ENCODE data around the gene BBS5. TPM values are rescaled to one million over a fixed set of nuclear protein-coding genes. Genes with fewer than 3 reads are reported as not detected.

BBS5 gene
- total RNA-seq, 1 experiment from 2014 or later, result 3.2 TPM

GRCh38 chr2:169523681-169524080, 44.4 kb downstream of the BBS5 start:
- intact Hi-C loops (cut with micrococcal nuclease; ENCODE audit: unreplicated experiment), result no loop called here
- H3K27me3 Mint-ChIP-seq (ENCODE audit: insufficient read depth, unreplicated experiment), result no peaks in the 10 kb centered on the region
- Histone ChIP-seq H3K9me3 (no peaks in the 10 kb centered on the region), H3K4me1 (no peaks in the 10 kb centered on the region), H3K27me3 (replicated peaks; ENCODE audit: control insufficient read depth, insufficient read depth, low read length) (no peaks in the 10 kb centered on the region), H3K4me3 (ENCODE audit: low read depth, low read length) (no peak overlapping the region), H3K36me3 (ENCODE audit: control insufficient read depth, insufficient read depth, low read length) (no peaks in the 10 kb centered on the region)
- ChIA-PET CTCF (no interaction called here), POLR2A (no interaction called here)
- H3K27ac Mint-ChIP-seq (ENCODE audit: unreplicated experiment), result no peak overlapping the region
- no peak overlapping the region for H3K4me3 Mint-ChIP-seq (ENCODE audit: unreplicated experiment)
- TF ChIP-seq CTCF (IDR thresholded peaks at IDR 0.05; ENCODE audit: insufficient read depth in 1 of 2, low read depth in 1 of 2, low read length in 1 of 2, severe bottlenecking in 1 of 2, unreplicated experiment in 1 of 2), result no peak
- DNase-seq, result no peak
- H3K36me3 Mint-ChIP-seq (ENCODE audit: insufficient read depth, unreplicated experiment), result no peaks in the 10 kb centered on the region
- H3K9me3 Mint-ChIP-seq (ENCODE audit: unreplicated experiment), result no peaks in the 10 kb centered on the region
- H3K4me1 Mint-ChIP-seq (ENCODE audit: low read depth, unreplicated experiment), result no peaks in the 10 kb centered on the region
- no TSS peak for BruUV-seq (replicated peaks)

- H3K36me3 Mint-ChIP-seq (ENCODE audit: insufficient read depth, unreplicated experiment), result no peaks in the 10 kb centered on the region
- intact Hi-C loops (cut with micrococcal nuclease; ENCODE audit: unreplicated experiment), result no loop called here
- no peak overlapping the region for H3K4me3 Mint-ChIP-seq (ENCODE audit: unreplicated experiment)
- no peak for DNase-seq
- Histone ChIP-seq H3K4me3 (ENCODE audit: low read depth, low read length) (no peak overlapping the region), H3K4me1 (no peaks in the 10 kb centered on the region), H3K27me3 (replicated peaks; ENCODE audit: control insufficient read depth, insufficient read depth, low read length) (no peaks in the 10 kb centered on the region), H3K9me3 (no peaks in the 10 kb centered on the region), H3K36me3 (ENCODE audit: control insufficient read depth, insufficient read depth, low read length) (no peaks in the 10 kb centered on the region)
- H3K9me3 Mint-ChIP-seq (ENCODE audit: unreplicated experiment), result no peaks in the 10 kb centered on the region
- peaks cover 13% of the 10 kb centered on the region for H3K4me1 Mint-ChIP-seq (ENCODE audit: low read depth, unreplicated experiment)
- POLR2A ChIA-PET, result no interaction called here
- H3K27ac Mint-ChIP-seq (ENCODE audit: unreplicated experiment), result no peak overlapping the region
- no peak for TF ChIP-seq CTCF (IDR thresholded peaks at IDR 0.05; ENCODE audit: insufficient read depth in 1 of 2, low read depth in 1 of 2, low read length in 1 of 2, severe bottlenecking in 1 of 2, unreplicated experiment in 1 of 2)
- no TSS peak for BruUV-seq (replicated peaks)
- no peaks in the 10 kb centered on the region for H3K27me3 Mint-ChIP-seq (ENCODE audit: insufficient read depth, unreplicated experiment)
- CTCF ChIA-PET, result interaction anchor here (0.6 kb wide), 1 partner anchor 35 kb away, joined by 4 read pairs; no protein-coding TSS in a partner anchor
Measured at GRCh38 chr2:169525434-169525833, 46.1 kb downstream of the BBS5 start.

GRCh38 chr2:169526451-169526850, 47.2 kb downstream of the BBS5 start:
- Histone ChIP-seq H3K27me3 (replicated peaks; ENCODE audit: control insufficient read depth, insufficient read depth, low read length) (no peaks in the 10 kb centered on the region), H3K4me1 (no peaks in the 10 kb centered on the region), H3K4me3 (ENCODE audit: low read depth, low read length) (no peak overlapping the region), H3K36me3 (ENCODE audit: control insufficient read depth, insufficient read depth, low read length) (no peaks in the 10 kb centered on the region), H3K9me3 (no peaks in the 10 kb centered on the region)
- no peaks in the 10 kb centered on the region for H3K27me3 Mint-ChIP-seq (ENCODE audit: insufficient read depth, unreplicated experiment)
- DNase-seq, result no peak
- H3K27ac Mint-ChIP-seq (ENCODE audit: unreplicated experiment), result no peak overlapping the region
- no TSS peak for BruUV-seq (replicated peaks)
- H3K4me1 Mint-ChIP-seq (ENCODE audit: low read depth, unreplicated experiment), result peaks cover 13% of the 10 kb centered on the region
- H3K4me3 Mint-ChIP-seq (ENCODE audit: unreplicated experiment), result no peak overlapping the region
- no peaks in the 10 kb centered on the region for H3K36me3 Mint-ChIP-seq (ENCODE audit: insufficient read depth, unreplicated experiment)
- no peak for TF ChIP-seq CTCF (IDR thresholded peaks at IDR 0.05; ENCODE audit: insufficient read depth in 1 of 2, low read depth in 1 of 2, low read length in 1 of 2, severe bottlenecking in 1 of 2, unreplicated experiment in 1 of 2)
- POLR2A ChIA-PET, result no interaction called here
- H3K9me3 Mint-ChIP-seq (ENCODE audit: unreplicated experiment), result no peaks in the 10 kb centered on the region
- intact Hi-C loops (cut with micrococcal nuclease; ENCODE audit: unreplicated experiment), result no loop called here
- CTCF ChIA-PET, result no interaction called here
